ENCODE results near the gene ART1.

ART1 gene

DNA sequence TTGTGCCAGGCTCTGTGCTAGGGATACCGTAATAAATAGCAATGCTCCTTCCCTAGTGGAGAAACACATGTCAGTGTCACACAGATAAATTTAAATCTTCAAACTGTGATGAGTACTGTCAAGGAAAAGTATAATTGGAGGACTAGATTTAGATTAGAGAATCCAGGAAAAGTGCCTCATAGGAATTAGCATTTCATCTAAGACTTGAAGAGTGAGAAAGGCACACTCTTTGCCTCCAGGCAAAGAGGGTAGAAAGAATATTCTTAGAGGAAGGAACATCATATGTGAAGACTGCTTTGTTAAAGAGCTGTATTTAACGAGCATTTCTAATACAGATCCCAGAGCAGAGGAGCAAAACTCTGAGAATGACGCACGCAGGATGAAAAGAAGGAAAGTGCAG, 34.1 kb upstream of the ART1 start:
- no peak overlapping the region for H3K4me3 ChIP-seq (replicated peaks; ENCODE audit: low read depth, low read length)
- DNase-seq (ENCODE audit: low read depth), result no peak
- TF ChIP-seq, protein P1, sequence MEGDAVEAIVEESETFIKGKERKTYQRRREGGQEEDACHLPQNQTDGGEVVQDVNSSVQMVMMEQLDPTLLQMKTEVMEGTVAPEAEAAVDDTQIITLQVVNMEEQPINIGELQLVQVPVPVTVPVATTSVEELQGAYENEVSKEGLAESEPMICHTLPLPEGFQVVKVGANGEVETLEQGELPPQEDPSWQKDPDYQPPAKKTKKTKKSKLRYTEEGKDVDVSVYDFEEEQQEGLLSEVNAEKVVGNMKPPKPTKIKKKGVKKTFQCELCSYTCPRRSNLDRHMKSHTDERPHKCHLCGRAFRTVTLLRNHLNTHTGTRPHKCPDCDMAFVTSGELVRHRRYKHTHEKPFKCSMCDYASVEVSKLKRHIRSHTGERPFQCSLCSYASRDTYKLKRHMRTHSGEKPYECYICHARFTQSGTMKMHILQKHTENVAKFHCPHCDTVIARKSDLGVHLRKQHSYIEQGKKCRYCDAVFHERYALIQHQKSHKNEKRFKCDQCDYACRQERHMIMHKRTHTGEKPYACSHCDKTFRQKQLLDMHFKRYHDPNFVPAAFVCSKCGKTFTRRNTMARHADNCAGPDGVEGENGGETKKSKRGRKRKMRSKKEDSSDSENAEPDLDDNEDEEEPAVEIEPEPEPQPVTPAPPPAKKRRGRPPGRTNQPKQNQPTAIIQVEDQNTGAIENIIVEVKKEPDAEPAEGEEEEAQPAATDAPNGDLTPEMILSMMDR (IDR thresholded peaks at IDR 0.05; ENCODE audit: low read length, missing control alignments), result no peak

DNA sequence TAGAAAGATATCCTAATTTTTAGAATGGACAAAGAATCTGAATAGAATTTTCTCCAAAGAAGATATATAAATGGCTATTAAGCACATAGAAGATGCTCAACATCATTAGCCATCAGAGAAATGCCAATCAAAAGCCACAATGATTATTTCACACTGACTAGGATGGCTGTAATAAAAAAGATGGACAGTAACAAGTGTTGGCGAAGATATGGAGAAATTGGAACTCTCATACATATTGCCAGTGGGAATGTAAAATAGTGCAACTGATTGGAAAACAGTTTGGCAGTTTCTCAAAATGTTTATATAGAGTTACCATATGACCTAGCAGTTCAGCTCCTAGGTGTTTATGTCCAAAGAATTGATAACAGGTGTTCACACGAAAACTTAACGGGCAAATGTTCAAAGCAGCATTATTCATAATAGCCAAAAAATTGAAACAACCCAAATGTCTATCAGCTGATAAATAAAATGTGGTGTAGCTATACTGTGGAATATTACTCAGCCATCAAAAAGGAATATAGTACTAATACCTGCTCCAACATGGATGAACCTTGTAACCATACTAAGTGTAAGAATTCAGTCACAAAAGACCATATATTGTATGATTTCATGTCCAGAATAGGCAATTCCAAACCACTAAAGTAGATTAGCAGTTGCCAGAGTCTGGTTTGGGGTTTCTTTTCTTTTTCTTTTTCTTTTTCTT, 32.8 kb upstream of the ART1 start:
- no peak for DNase-seq (ENCODE audit: low read depth)
- TF ChIP-seq, protein P1 (IDR thresholded peaks at IDR 0.05; ENCODE audit: low read length, missing control alignments), result no peak
- H3K4me3 ChIP-seq (replicated peaks; ENCODE audit: low read depth, low read length), result no peak overlapping the region

DNA sequence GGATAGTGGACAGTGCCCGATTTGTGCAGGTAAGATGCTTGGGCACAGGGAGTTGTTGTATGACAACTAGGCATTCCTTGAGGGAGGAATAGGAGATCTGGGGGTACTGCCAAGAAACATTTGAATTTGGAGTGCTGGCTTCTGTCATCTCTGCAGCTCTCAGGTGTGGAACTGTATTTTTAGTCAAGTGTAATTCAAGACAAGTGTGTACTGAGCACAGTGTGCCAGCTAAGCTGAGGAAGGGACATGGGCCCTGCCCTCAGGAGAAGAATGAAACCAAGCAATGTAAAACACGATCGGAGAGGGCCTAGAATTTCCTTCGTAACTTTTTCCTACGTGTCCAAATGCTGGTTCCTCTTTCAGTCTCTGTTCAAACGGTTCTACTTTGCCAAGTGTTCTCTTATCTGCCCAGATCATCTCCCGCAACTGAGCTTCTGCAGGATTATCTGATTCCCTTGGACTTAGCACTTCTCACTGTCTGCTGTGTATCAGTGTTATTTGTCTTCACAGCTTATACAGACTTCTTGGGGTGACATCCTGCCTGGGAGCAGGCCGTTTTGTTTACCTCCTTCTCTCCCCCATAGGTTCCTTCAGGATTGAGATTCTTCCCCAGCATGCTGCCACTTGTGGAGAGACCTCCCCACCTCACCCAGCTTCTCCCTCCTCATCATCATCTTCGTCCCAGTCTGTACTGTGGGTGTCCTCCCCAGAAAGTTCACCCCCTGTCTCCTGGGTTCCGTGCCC, 30.8 kb upstream of the ART1 start:
- TF ChIP-seq, protein P1 (IDR thresholded peaks at IDR 0.05; ENCODE audit: low read length, missing control alignments), result no peak

DNA sequence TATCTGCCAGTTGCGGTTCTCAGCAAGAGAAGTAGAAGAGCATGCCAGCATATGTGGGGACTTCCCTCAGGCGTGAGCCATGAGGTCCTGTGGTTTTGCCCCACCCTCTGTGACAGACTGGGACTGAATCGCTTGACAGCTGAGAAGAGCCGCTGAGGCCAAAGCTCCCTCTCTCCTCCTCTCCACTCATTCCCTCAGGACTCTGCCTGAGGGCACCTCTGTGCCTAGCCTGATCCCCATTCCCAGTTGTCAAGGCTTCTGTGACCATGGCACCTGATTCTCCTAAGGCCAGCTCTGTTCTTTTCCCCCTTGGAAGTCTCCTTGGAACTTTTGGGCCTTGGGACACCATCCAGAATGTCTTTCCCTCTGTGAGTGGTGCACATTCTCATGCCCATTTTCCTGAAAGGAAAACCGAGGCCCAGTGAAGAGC, 30.2 kb upstream of the ART1 start:
- TF ChIP-seq, protein P1 (IDR thresholded peaks at IDR 0.05; ENCODE audit: low read length, missing control alignments), result no peak
- H3K4me3 ChIP-seq (replicated peaks; ENCODE audit: low read depth, low read length), result no peak overlapping the region
- DNase-seq (ENCODE audit: low read depth), result no peak

More for the DNA sequence above, 30.8 kb upstream of the ART1 start:
- H3K4me3 ChIP-seq (replicated peaks; ENCODE audit: low read depth, low read length), result no peak overlapping the region
- DNase-seq (ENCODE audit: low read depth), result no peak

DNA sequence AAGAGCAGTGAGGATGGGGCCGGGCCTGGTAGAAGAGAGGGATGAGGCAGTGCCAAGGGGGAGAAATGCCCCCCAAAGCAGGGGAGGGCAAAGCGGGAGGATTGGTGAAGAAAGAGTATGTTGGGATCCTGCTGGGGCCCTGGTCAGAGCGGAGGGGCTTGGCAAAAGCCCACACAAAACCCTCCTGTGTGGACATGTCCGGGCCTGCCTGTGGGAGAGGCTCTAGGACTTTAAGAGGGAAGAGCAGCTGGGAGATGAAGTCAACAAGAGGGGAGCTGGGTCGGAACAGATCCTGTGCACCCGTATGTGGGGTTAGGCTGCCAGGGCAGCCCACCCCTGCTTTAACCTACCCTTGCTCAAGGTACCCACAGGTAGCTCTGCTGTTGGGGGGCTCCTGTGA, 28.9 kb upstream of the ART1 start:
- TF ChIP-seq, protein P1 (IDR thresholded peaks at IDR 0.05; ENCODE audit: low read length, missing control alignments), result no peak
- no peak for DNase-seq (ENCODE audit: low read depth)
- no peak overlapping the region for H3K4me3 ChIP-seq (replicated peaks; ENCODE audit: low read depth, low read length)

DNA sequence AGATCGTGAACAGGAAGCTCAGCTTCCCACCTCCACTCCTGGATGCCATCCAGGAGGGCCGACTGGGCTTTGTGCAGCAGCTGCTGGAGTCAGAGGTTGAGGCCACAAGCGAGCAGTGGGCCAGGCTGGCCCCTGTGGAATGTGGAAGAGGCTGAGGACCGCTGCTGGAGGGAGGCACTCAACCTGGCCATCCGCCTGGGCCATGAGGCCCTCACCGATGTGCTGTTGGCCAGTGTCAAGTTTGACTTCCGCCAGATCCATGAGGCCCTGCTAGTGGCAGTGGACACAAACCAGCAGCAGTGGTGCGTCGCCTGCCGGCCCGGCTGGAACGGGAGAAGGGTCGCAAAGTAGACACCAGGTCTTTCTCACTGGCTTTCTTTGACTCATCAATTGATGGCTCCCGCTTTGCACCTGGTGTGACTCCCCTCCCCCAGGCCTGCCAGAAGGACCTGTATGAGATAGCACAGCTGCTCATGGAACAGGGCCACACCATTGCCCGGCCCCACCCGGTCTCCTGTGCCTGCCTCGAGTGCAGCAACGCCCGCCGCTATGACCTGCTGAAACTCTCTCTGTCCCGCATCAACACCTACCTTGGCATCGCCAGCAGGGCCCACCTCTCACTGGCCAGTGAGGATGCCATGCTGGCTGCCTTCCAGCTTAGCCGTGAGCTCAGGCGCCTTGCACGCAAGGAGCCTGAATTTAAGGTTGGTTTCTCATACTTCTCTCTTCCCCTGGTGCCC, 28.0 kb upstream of the ART1 start:
- no peak overlapping the region for H3K4me3 ChIP-seq (replicated peaks; ENCODE audit: low read depth, low read length)
- TF ChIP-seq, protein P1 (IDR thresholded peaks at IDR 0.05; ENCODE audit: low read length, missing control alignments), result no peak
- DNase-seq (ENCODE audit: low read depth), result peak; percentile 11

Measured in fibroblast of pulmonary artery (primary cell).